ENCODE results near the gene CHP2.

The CHP2 gene

DNA sequence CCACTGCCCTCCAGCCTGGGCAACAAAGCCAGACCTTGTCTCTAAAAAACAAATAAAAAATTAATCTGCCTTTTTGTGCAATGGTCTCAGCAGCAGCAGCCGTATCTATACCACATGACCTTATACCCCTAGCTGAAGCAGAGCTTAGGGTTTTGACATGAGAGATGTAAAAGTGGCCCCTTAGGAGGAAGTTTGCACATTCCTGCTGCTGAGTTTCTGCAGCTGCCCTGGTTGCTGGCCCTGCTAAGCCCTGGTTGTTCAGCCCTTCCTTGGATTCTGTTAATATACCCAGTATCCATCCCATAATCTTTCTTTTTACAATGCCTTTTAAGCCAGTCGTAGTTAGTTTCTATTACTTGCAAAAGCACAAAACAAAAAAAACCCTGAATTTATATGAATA is 48.0 kb downstream of the CHP2 start:
- TF ChIP-seq, protein P1, sequence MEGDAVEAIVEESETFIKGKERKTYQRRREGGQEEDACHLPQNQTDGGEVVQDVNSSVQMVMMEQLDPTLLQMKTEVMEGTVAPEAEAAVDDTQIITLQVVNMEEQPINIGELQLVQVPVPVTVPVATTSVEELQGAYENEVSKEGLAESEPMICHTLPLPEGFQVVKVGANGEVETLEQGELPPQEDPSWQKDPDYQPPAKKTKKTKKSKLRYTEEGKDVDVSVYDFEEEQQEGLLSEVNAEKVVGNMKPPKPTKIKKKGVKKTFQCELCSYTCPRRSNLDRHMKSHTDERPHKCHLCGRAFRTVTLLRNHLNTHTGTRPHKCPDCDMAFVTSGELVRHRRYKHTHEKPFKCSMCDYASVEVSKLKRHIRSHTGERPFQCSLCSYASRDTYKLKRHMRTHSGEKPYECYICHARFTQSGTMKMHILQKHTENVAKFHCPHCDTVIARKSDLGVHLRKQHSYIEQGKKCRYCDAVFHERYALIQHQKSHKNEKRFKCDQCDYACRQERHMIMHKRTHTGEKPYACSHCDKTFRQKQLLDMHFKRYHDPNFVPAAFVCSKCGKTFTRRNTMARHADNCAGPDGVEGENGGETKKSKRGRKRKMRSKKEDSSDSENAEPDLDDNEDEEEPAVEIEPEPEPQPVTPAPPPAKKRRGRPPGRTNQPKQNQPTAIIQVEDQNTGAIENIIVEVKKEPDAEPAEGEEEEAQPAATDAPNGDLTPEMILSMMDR (IDR thresholded peaks at IDR 0.05; ENCODE audit: low read depth, low read length, missing control alignments), result no peak
- Histone ChIP-seq H3K27ac (no peak overlapping the region), H3K36me3 (replicated peaks) (no peaks in the 10 kb centered on the region), H3K4me3 (ENCODE audit: low read depth, low read length) (no peak overlapping the region), H3K27me3 (replicated peaks) (no peaks in the 10 kb centered on the region)
- DNase-seq, result no peak
- in situ Hi-C loops (cut with HindIII; ENCODE audit: low pct_ligation_motif_present, low sequenced_read_pairs), result no loop called here

DNA sequence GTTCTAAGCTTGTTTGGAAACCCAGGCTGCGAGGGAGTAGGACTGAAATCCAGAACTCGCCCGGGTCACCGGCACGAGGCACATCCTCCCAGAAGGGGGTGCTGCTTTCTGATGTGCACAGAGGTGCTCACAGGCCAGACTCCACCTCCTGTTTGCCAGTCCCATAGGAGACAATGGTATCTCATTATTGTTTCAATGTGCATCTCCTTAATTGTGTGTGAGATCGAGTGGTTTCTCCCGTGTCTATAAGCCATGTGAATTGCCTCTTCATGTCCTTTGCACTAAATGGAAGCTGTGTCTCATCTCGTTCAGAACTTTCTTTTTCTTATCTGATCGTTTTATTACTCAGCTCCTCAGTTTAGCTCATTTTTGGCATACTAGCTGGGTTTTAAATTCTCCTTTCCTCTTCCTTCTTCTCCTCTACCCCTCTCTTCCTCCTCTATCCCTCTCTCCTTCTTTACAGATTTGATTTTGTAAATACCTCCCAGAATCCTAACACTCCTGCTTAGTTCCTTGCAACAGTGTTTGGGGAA is 48.8 kb downstream of the CHP2 start:
- Histone ChIP-seq H3K27me3 (replicated peaks) (no peaks in the 10 kb centered on the region), H3K36me3 (replicated peaks) (no peaks in the 10 kb centered on the region), H3K27ac (no peak overlapping the region), H3K4me3 (ENCODE audit: low read depth, low read length) (no peak overlapping the region)
- in situ Hi-C loops (cut with HindIII; ENCODE audit: low pct_ligation_motif_present, low sequenced_read_pairs), result no loop called here
- DNase-seq, result peak; percentile 11
- TF ChIP-seq, protein P1 (IDR thresholded peaks at IDR 0.05; ENCODE audit: low read depth, low read length, missing control alignments), result peak; percentile 47

DNA sequence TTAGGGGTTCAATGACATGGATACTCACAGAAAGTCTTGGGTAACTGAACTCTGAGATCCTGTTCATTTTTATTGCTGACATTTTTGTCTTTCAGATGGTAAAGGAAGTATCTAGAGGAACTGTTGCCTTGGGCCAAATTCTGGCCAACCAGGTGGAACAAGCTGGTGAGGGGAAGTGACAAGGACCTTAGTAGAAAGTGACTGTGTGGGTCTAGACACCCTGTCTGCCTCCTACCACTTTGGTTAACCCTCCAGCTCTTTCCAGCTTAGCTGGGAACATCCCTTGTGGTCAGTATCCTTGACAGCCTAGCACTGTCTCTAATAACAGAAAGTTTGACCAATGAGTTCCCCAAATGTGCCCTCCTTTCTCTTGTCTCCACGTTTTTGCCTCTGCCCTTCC is 52.2 kb downstream of the CHP2 start:
- no peak overlapping the region for H3K27ac ChIP-seq
- TF ChIP-seq, protein P1 (IDR thresholded peaks at IDR 0.05; ENCODE audit: low read depth, low read length, missing control alignments), result no peak
- in situ Hi-C loops (cut with HindIII; ENCODE audit: low pct_ligation_motif_present, low sequenced_read_pairs), result no loop called here
- H3K4me3 ChIP-seq (ENCODE audit: low read depth, low read length), result no peak overlapping the region
- no peaks in the 10 kb centered on the region for H3K27me3 ChIP-seq (replicated peaks)
- DNase-seq, result no peak
- no peaks in the 10 kb centered on the region for H3K36me3 ChIP-seq (replicated peaks)

Data from brain microvascular endothelial cell (primary cell).